Common myeloid progenitor, CD34-positive (primary cell): ENCODE data around the gene C1QTNF5.

Experiments
- CTCF ChIA-PET: fragments of 350-600 bp; sonication (Branson Sonifier 250); formaldehyde crosslinking; loops from one replicate; lab custom pipeline; 2021; ENCODE audit warnings: antibody characterized with exemption; lab: Charles Lee
- POLR2A ChIA-PET: fragments of 350-600 bp; sonication (Branson Sonifier 250); formaldehyde crosslinking; loops from one replicate; lab custom pipeline; 2021; ENCODE audit warnings: antibody characterized with exemption; lab: Charles Lee
- DNase-seq, 3 donors: peaks; one replicate each; pipeline versions ENCODE4 v3.0.0 to v3.0.0-alpha.2; 2013
- H3K27ac ChIP-seq, 2 experiments: 1 replicate in 1 of 2; 2 replicates in 1 of 2; pipeline ENCODE4 v1.7.0; 2013; ENCODE audit warnings: inconsistent platforms in 2 of 2, low read length in 2 of 2, mild to moderate bottlenecking in 2 of 2, low read depth in 1 of 2, moderate library complexity in 1 of 2; ENCODE audit not compliant: severe bottlenecking in 2 of 2, insufficient read depth in 1 of 2, poor library complexity in 1 of 2
- H3K27me3 ChIP-seq, 5 experiments: replicated peaks in 2 of 5; 1 replicate in 3 of 5; 2 replicates in 2 of 5; pipeline versions ENCODE4 v1.6.1 to v1.7.0; 2013; ENCODE audit warnings: low read length in 4 of 5, mild to moderate bottlenecking in 2 of 5, moderate library complexity in 2 of 5, inconsistent platforms in 1 of 5; ENCODE audit not compliant: insufficient read depth in 5 of 5, control insufficient read depth in 4 of 5
- H3K36me3 ChIP-seq, 4 experiments: 1 replicate in 2 of 4; 2 replicates in 2 of 4; pipeline versions ENCODE4 v1.6.1 to v1.7.0; 2013; ENCODE audit warnings: low read length in 3 of 4, control low read depth in 1 of 4, mild to moderate bottlenecking in 1 of 4; ENCODE audit not compliant: control insufficient read depth in 4 of 4, insufficient read depth in 4 of 4
- H3K4me1 ChIP-seq, 4 experiments: 1 replicate in 3 of 4; 2 replicates in 1 of 4; pipeline versions ENCODE4 v1.6.1 to v1.7.1; 2013; ENCODE audit warnings: low read length in 3 of 4, mild to moderate bottlenecking in 3 of 4, control low read depth in 1 of 4, inconsistent platforms in 1 of 4, moderate library complexity in 1 of 4; ENCODE audit not compliant: control insufficient read depth in 4 of 4, insufficient read depth in 4 of 4; ENCODE audit errors: control extremely low read depth in 1 of 4
- H3K4me3 ChIP-seq, 7 experiments: 1 replicate in 4 of 7; 2 replicates in 3 of 7; pipeline versions ENCODE4 v1.5.1 to v1.7.0; 2013; ENCODE audit warnings: mild to moderate bottlenecking in 7 of 7, low read length in 6 of 7, moderate library complexity in 6 of 7, inconsistent platforms in 2 of 7, low read depth in 2 of 7, control low read depth in 1 of 7; ENCODE audit not compliant: insufficient read depth in 4 of 7, control insufficient read depth in 1 of 7; ENCODE audit errors: extremely low read depth in 1 of 7
- H3K9me3 ChIP-seq, 5 experiments: 1 replicate in 4 of 5; 2 replicates in 1 of 5; pipeline versions ENCODE4 v1.6.1 to v1.7.1; 2013; ENCODE audit warnings: low read length in 4 of 5, mild to moderate bottlenecking in 2 of 5, inconsistent platforms in 1 of 5, low read depth in 1 of 5, moderate library complexity in 1 of 5; ENCODE audit not compliant: control insufficient read depth in 4 of 5, insufficient read depth in 2 of 5; ENCODE audit errors: control extremely low read depth in 1 of 5
- WGBS: methylation state at CpG from one replicate; pipeline ENCODE4 v1.1.5; 2013; ENCODE audit not compliant: insufficient coverage; 5-methylcytosine and 5-hydroxymethylcytosine counted together

C1QTNF5 gene

GRCh38 chr11:119381181-119381988, 40.7 kb upstream of the C1QTNF5 start, which contains the start of gene USP2:
USP2 (minus strand) TSS chr11:119381690; CDS start chr11:119373480, 8,210 bp downstream.
- peak within 1 kb of the TSS; percentile 32 to 84 (median 74) for H3K4me3 ChIP-seq
- H3K4me1 ChIP-seq: peaks cover 0 to 18% (median 16%) of the 10 kb centered on the region in 4 experiments
- H3K9me3 ChIP-seq: no peaks in the 10 kb centered on the region
- peak within 1 kb of the TSS; percentile 54 to 80 for H3K27ac ChIP-seq
- H3K36me3 ChIP-seq: no peaks in the 10 kb centered on the region
- CTCF ChIA-PET: interaction anchor here (0.8 to 13.9 kb wide), 10 partner anchors 8 to 144 kb away, joined by 3 to 132 read pairs (median 4); no protein-coding TSS in a partner anchor
- peaks cover 2 to 14% (median 6%) of the 10 kb centered on the region in 5 experiments for H3K27me3 ChIP-seq
- POLR2A ChIA-PET: interaction anchor here (0.9 to 1.0 kb wide), 2 partner anchors 20 to 25 kb away, joined by 3 to 4 read pairs; no protein-coding TSS in a partner anchor
- peak; percentile 95 to 96 (median 95) for DNase-seq
- WGBS: 0% methylated on average over 52 of the region's 54 CpGs

GRCh38 chr11:119380827-119381180, 40.1 kb upstream of the C1QTNF5 start:
- CTCF ChIA-PET: interaction anchor here (0.8 to 13.9 kb wide), 10 partner anchors 8 to 144 kb away, joined by 3 to 132 read pairs (median 4); no protein-coding TSS in a partner anchor
- POLR2A ChIA-PET: interaction anchor here (0.9 to 1.0 kb wide), 2 partner anchors 20 to 25 kb away, joined by 3 to 4 read pairs; no protein-coding TSS in a partner anchor
- Histone ChIP-seq H3K27me3 (peaks cover 2 to 14% (median 6%) of the 10 kb centered on the region in 5 experiments), H3K9me3 (no peaks in the 10 kb centered on the region), H3K4me3 (peak overlapping the region; percentile 32 to 84 (median 74)), H3K4me1 (peaks cover 0 to 18% (median 16%) of the 10 kb centered on the region in 4 experiments), H3K27ac (peak overlapping the region in 1 of 2 experiments; percentile 58), H3K36me3 (no peaks in the 10 kb centered on the region)
- no peak for DNase-seq
- WGBS: 7% methylated on average over 8 of the region's 10 CpGs

GRCh38 chr11:119380160-119380826, 39.6 kb upstream of the C1QTNF5 start:
- DNase-seq: no peak
- Histone ChIP-seq H3K9me3 (no peaks in the 10 kb centered on the region), H3K4me3 (peak overlapping the region in 2 of 7 experiments; percentile 84), H3K36me3 (no peaks in the 10 kb centered on the region), H3K4me1 (peaks cover 0 to 18% (median 16%) of the 10 kb centered on the region in 4 experiments), H3K27ac (no peak overlapping the region), H3K27me3 (peaks cover 2 to 14% (median 6%) of the 10 kb centered on the region in 5 experiments)
- ChIA-PET POLR2A (interaction anchor here (0.9 kb wide), 1 partner anchor 24 kb away, joined by 4 read pairs; no protein-coding TSS in a partner anchor), CTCF (interaction anchor here (1.1 to 13.9 kb wide), 8 partner anchors 7 to 145 kb away, joined by 3 to 132 read pairs (median 6); no protein-coding TSS in a partner anchor)
- 92% methylated on average over 13 of the region's 13 CpGs for WGBS

- Histone ChIP-seq H3K9me3 (no peaks in the 10 kb centered on the region), H3K27me3 (peaks cover 0 to 9% (median 5%) of the 10 kb centered on the region in 5 experiments), H3K4me1 (peaks cover 0 to 18% (median 16%) of the 10 kb centered on the region in 4 experiments), H3K36me3 (no peaks in the 10 kb centered on the region), H3K27ac (peak overlapping the region in 1 of 2 experiments; percentile 39), H3K4me3 (no peak overlapping the region)
- ChIA-PET POLR2A (no interaction called here), CTCF (interaction anchor here (1.0 to 13.9 kb wide), 4 partner anchors 10 to 25 kb away, joined by 3 to 132 read pairs (median 32); no protein-coding TSS in a partner anchor)
- no peak for DNase-seq
- WGBS: 94% methylated on average over 9 of the region's 10 CpGs
Observed at GRCh38 chr11:119378851-119379465, 38.3 kb upstream of the C1QTNF5 start.

- CTCF ChIA-PET: interaction anchor here (8.0 to 13.9 kb wide), 3 partner anchors 9 to 37 kb away, joined by 51 to 132 read pairs (median 62); partner anchors contain the start of genes C1QTNF5 and MFRP
- WGBS: 76% methylated on average over 5 of the region's 6 CpGs
- H3K27ac ChIP-seq: peak overlapping the region in 1 of 2 experiments; percentile 39
Observed at GRCh38 chr11:119377961-119378667, 37.4 kb upstream of the C1QTNF5 start.

More at GRCh38 chr11:119377961-119378667, 37.4 kb upstream of the C1QTNF5 start:
- H3K9me3 ChIP-seq: no peaks in the 10 kb centered on the region
- POLR2A ChIA-PET: no interaction called here
- H3K4me1 ChIP-seq: peaks cover 0 to 18% (median 17%) of the 10 kb centered on the region in 4 experiments
- H3K4me3 ChIP-seq: no peak overlapping the region
- no peaks in the 10 kb centered on the region for H3K36me3 ChIP-seq
- DNase-seq: no peak
- H3K27me3 ChIP-seq: peaks cover 0 to 4% (median 1%) of the 10 kb centered on the region in 5 experiments
